ENCODE results near the gene ASIC4.

DNA sequence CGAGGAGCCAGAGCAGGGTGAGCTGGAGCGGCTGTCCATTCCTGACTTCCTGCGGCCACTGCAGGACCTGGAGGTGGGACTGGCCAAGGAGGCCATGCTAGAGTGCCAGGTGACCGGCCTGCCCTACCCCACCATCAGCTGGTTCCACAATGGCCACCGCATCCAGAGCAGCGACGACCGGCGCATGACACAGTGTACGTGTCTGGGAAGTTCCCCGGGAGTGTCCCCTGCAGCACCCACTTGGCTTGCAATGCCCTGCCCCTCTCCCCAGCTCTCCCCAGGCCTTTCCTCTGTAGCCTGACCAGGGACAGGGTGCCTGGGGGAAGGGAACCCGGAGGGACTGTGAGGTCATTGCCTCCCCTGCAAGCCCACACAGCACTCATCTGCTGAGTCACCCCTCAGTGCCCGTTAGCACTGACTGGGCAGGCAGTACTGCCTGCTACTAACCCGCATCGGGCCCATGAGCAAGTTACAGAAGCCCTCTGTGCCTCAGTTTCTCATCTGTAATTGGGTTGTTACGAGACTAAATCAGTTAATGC, 45.0 kb upstream of the ASIC4 start:
- TF ChIP-seq CTCF (conservative IDR thresholded peaks at IDR 0.05; ENCODE audit: low read depth in 2 of 2) (no peak), POLR2AphosphoS5 (IDR thresholded peaks at IDR 0.05; ENCODE audit: low read depth) (no peak), REST (IDR thresholded peaks at IDR 0.05; ENCODE audit: unreplicated experiment) (no peak), EZH2 (IDR thresholded peaks at IDR 0.05; ENCODE audit: low read depth, unreplicated experiment) (no peak), CREB1 (CRISPR knock-in tag; IDR thresholded peaks at IDR 0.05; ENCODE audit: low read depth) (no peak)
